ENCODE measurements around the gene CSRNP3.

DNA sequence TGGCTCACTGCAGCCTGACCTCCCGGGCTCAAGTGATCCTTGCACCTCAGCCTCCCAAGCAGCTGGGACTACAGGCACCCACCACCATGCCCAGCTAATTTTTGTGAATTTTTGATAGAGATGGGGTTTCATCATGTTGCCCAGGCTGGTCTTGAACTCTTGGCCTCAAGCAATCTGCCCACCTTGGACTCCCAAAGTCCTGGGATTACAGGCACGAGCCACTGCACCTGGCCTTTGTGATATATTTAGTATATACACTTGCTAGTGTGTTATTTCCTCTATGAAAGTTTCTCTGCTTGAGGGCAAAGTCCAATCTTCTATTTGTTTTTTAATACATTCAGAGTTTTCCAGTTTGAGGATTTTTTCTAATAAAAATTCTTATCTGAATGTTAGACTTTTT, 205.3 kb downstream of the CSRNP3 start:
- TF ChIP-seq, protein P1, sequence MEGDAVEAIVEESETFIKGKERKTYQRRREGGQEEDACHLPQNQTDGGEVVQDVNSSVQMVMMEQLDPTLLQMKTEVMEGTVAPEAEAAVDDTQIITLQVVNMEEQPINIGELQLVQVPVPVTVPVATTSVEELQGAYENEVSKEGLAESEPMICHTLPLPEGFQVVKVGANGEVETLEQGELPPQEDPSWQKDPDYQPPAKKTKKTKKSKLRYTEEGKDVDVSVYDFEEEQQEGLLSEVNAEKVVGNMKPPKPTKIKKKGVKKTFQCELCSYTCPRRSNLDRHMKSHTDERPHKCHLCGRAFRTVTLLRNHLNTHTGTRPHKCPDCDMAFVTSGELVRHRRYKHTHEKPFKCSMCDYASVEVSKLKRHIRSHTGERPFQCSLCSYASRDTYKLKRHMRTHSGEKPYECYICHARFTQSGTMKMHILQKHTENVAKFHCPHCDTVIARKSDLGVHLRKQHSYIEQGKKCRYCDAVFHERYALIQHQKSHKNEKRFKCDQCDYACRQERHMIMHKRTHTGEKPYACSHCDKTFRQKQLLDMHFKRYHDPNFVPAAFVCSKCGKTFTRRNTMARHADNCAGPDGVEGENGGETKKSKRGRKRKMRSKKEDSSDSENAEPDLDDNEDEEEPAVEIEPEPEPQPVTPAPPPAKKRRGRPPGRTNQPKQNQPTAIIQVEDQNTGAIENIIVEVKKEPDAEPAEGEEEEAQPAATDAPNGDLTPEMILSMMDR (IDR thresholded peaks at IDR 0.05) = no peak
- TF ChIP-seq POLR2AphosphoS5 (IDR thresholded peaks at IDR 0.05) = no peak
- TF ChIP-seq POLR2A (IDR thresholded peaks at IDR 0.05) = no peak
- no peak for TF ChIP-seq EP300 (IDR thresholded peaks at IDR 0.05)

Measured in stomach (tissue), 4 donors.